Stimulated activated memory B cell treated with anti-CD40 and anti-IgM and Interleukin-4, amounts not matched to agents 10 μg/mL and 1 μg/mL and 100 μg/mL, for 72 hours (primary cell): Measurements from ENCODE around the gene DHX32.
A peak's percentile ranks its signal among the peaks of the same experiment; 100 is the strongest.
"Not testable (repeated sequence)": the region's sequence is repeated elsewhere in the genome, so short reads cannot be mapped to it uniquely, and the experiment has no call there.

Experiments used
- ATAC-seq: fragments of 150-1000 bp; cut with Tn5 transposase; 2 replicates; pipeline ENCODE4 v1.10.0; 2021
- H3K27ac Mint-ChIP-seq: one replicate; pipeline ENCODE4 v1.8.0; 2022; ENCODE audit warnings: mild to moderate bottlenecking, mixed read lengths
- H3K27me3 Mint-ChIP-seq: one replicate; pipeline ENCODE4 v1.8.0; 2022; ENCODE audit warnings: mixed read lengths
- H3K36me3 Mint-ChIP-seq: one replicate; pipeline ENCODE4 v1.8.0; 2022; ENCODE audit warnings: mixed read lengths
- H3K4me1 Mint-ChIP-seq: one replicate; pipeline ENCODE4 v1.8.0; 2022; ENCODE audit warnings: mixed read lengths
- H3K4me3 Mint-ChIP-seq: one replicate; pipeline ENCODE4 v1.8.0; 2022; ENCODE audit warnings: mild to moderate bottlenecking, moderate library complexity, mixed read lengths
- H3K9me3 Mint-ChIP-seq: one replicate; pipeline ENCODE4 v1.8.0; 2022; ENCODE audit warnings: mixed read lengths

DHX32 gene

GRCh38 chr10:125881192-125881591, at the start of gene DHX32:
Gene DHX32 (minus strand): TSS chr10:125881292. CDS start chr10:125880824, 468 bp downstream.
- H3K9me3 Mint-ChIP-seq = no peaks in the 10 kb centered on the region
- peaks cover 41% of the 10 kb centered on the region for H3K36me3 Mint-ChIP-seq
- H3K27ac Mint-ChIP-seq = no peak within 1 kb of the TSS
- no peak within 1 kb of the TSS for H3K4me3 Mint-ChIP-seq
- H3K4me1 Mint-ChIP-seq = no peaks in the 10 kb centered on the region
- ATAC-seq = no peak
- H3K27me3 Mint-ChIP-seq = no peaks in the 10 kb centered on the region

GRCh38 chr10:125929618-125930017, 48.5 kb upstream of the DHX32 start:
- Mint-ChIP-seq H3K4me1 (no peaks in the 10 kb centered on the region), H3K9me3 (no peaks in the 10 kb centered on the region), H3K36me3 (no peaks in the 10 kb centered on the region), H3K27me3 (peaks cover 34% of the 10 kb centered on the region), H3K4me3 (no peak overlapping the region), H3K27ac (no peak overlapping the region)
- ATAC-seq = no peak

GRCh38 chr10:125928928-125929585, 48.0 kb upstream of the DHX32 start:
- Mint-ChIP-seq H3K27ac (no peak overlapping the region), H3K4me3 (no peak overlapping the region), H3K4me1 (no peaks in the 10 kb centered on the region), H3K9me3 (no peaks in the 10 kb centered on the region), H3K36me3 (no peaks in the 10 kb centered on the region), H3K27me3 (peaks cover 29% of the 10 kb centered on the region)
- no peak for ATAC-seq

GRCh38 chr10:125927265-125927664, 46.2 kb upstream of the DHX32 start:
- H3K27ac Mint-ChIP-seq, H3K4me3 Mint-ChIP-seq, H3K36me3 Mint-ChIP-seq, ATAC-seq, H3K9me3 Mint-ChIP-seq, H3K4me1 Mint-ChIP-seq: not testable (repeated sequence)
- H3K27me3 Mint-ChIP-seq = peaks cover 11% of the 10 kb centered on the region

- Mint-ChIP-seq H3K27ac (no peak overlapping the region), H3K4me3 (no peak overlapping the region), H3K27me3 (peaks cover under 1% of the 10 kb centered on the region)
These were observed 45.2 kb upstream of the DHX32 start for GRCh38 chr10:125926247-125926646.

GRCh38 chr10:125925262-125925834, 44.3 kb upstream of the DHX32 start:
- ATAC-seq = no peak
- H3K4me3 Mint-ChIP-seq = no peak overlapping the region
- H3K36me3 Mint-ChIP-seq = no peaks in the 10 kb centered on the region
- H3K9me3 Mint-ChIP-seq = no peaks in the 10 kb centered on the region
- H3K27ac Mint-ChIP-seq = no peak overlapping the region
- no peaks in the 10 kb centered on the region for H3K27me3 Mint-ChIP-seq
- no peaks in the 10 kb centered on the region for H3K4me1 Mint-ChIP-seq

More at GRCh38 chr10:125926247-125926646, 45.2 kb upstream of the DHX32 start:
- peak; percentile 55 for ATAC-seq
- H3K36me3 Mint-ChIP-seq = no peaks in the 10 kb centered on the region
- no peaks in the 10 kb centered on the region for H3K4me1 Mint-ChIP-seq
- H3K9me3 Mint-ChIP-seq = no peaks in the 10 kb centered on the region

GRCh38 chr10:125921643-125922306, 40.7 kb upstream of the DHX32 start:
- H3K36me3 Mint-ChIP-seq, H3K4me3 Mint-ChIP-seq, H3K27me3 Mint-ChIP-seq, ATAC-seq, H3K9me3 Mint-ChIP-seq, H3K4me1 Mint-ChIP-seq, H3K27ac Mint-ChIP-seq: not testable (repeated sequence)

GRCh38 chr10:125917704-125918361, 36.7 kb upstream of the DHX32 start:
- not testable (repeated sequence) for H3K36me3 Mint-ChIP-seq, H3K9me3 Mint-ChIP-seq, H3K27ac Mint-ChIP-seq, H3K27me3 Mint-ChIP-seq, H3K4me3 Mint-ChIP-seq, H3K4me1 Mint-ChIP-seq
- ATAC-seq = peak; percentile 36

- H3K9me3 Mint-ChIP-seq = peaks cover 3% of the 10 kb centered on the region
- no peak overlapping the region for H3K27ac Mint-ChIP-seq
- H3K27me3 Mint-ChIP-seq = peaks cover 6% of the 10 kb centered on the region
- no peak overlapping the region for H3K4me3 Mint-ChIP-seq
- H3K36me3 Mint-ChIP-seq = no peaks in the 10 kb centered on the region
- no peaks in the 10 kb centered on the region for H3K4me1 Mint-ChIP-seq
- no peak for ATAC-seq
These were observed 35.9 kb upstream of the DHX32 start for GRCh38 chr10:125916977-125917376.

GRCh38 chr10:125913277-125913676, 32.2 kb upstream of the DHX32 start:
- not testable (repeated sequence) for H3K4me1 Mint-ChIP-seq, H3K4me3 Mint-ChIP-seq, H3K27me3 Mint-ChIP-seq, H3K27ac Mint-ChIP-seq, H3K36me3 Mint-ChIP-seq, H3K9me3 Mint-ChIP-seq, ATAC-seq

- Mint-ChIP-seq H3K9me3 (peaks cover 3% of the 10 kb centered on the region), H3K27ac (no peak overlapping the region), H3K4me1 (no peaks in the 10 kb centered on the region), H3K4me3 (no peak overlapping the region), H3K27me3 (peaks cover 8% of the 10 kb centered on the region), H3K36me3 (no peaks in the 10 kb centered on the region)
- no peak for ATAC-seq
These were observed 30.9 kb upstream of the DHX32 start for GRCh38 chr10:125911990-125912389.

- no peak for ATAC-seq
- H3K4me1 Mint-ChIP-seq = no peaks in the 10 kb centered on the region
- H3K27ac Mint-ChIP-seq = no peak overlapping the region
- peaks cover 8% of the 10 kb centered on the region for H3K27me3 Mint-ChIP-seq
- peaks cover 3% of the 10 kb centered on the region for H3K9me3 Mint-ChIP-seq
- no peaks in the 10 kb centered on the region for H3K36me3 Mint-ChIP-seq
- no peak overlapping the region for H3K4me3 Mint-ChIP-seq
These were observed 30.1 kb upstream of the DHX32 start for GRCh38 chr10:125911145-125911544.

GRCh38 chr10:125909491-125909890, 28.4 kb upstream of the DHX32 start:
- H3K36me3 Mint-ChIP-seq, ATAC-seq, H3K4me3 Mint-ChIP-seq, H3K9me3 Mint-ChIP-seq, H3K4me1 Mint-ChIP-seq, H3K27ac Mint-ChIP-seq: not testable (repeated sequence)
- peaks cover 19% of the 10 kb centered on the region for H3K27me3 Mint-ChIP-seq

GRCh38 chr10:125908813-125909212, 27.7 kb upstream of the DHX32 start:
- not testable (repeated sequence) for H3K36me3 Mint-ChIP-seq, ATAC-seq, H3K4me3 Mint-ChIP-seq

GRCh38 chr10:125907598-125907997, 26.5 kb upstream of the DHX32 start:
- ATAC-seq, H3K36me3 Mint-ChIP-seq, H3K4me1 Mint-ChIP-seq, H3K9me3 Mint-ChIP-seq, H3K4me3 Mint-ChIP-seq, H3K27ac Mint-ChIP-seq: not testable (repeated sequence)
- H3K27me3 Mint-ChIP-seq = peaks cover 19% of the 10 kb centered on the region

More at GRCh38 chr10:125908813-125909212, 27.7 kb upstream of the DHX32 start:
- not testable (repeated sequence) for H3K27ac Mint-ChIP-seq, H3K9me3 Mint-ChIP-seq, H3K4me1 Mint-ChIP-seq
- H3K27me3 Mint-ChIP-seq = peaks cover 19% of the 10 kb centered on the region
